Activated CD8-positive, alpha-beta T cell treated with anti-CD3 and anti-CD28 coated beads for 36 hours (primary cell): ENCODE results near the gene NPB. TPM values are rescaled to one million over a fixed set of nuclear protein-coding genes. Genes with fewer than 3 reads are reported as not detected.

ENCODE experiments used
- ATAC-seq: fragments of 200-7000 bp; cut with Tn5 transposase; one replicate; pipeline ENCODE4 v1.10.0; 2021; ENCODE audit warnings: mild to moderate bottlenecking, moderate library complexity
- CTCF ChIA-PET: fragments of 350-600 bp; sonication (Branson Sonifier 250); formaldehyde crosslinking; loops from one replicate; lab custom pipeline; 2021; ENCODE audit warnings: antibody characterized with exemption; lab: Charles Lee
- POLR2A ChIA-PET: fragments of 350-600 bp; sonication (Branson Sonifier 250); formaldehyde crosslinking; loops from one replicate; lab custom pipeline; 2021; ENCODE audit warnings: antibody characterized with exemption; lab: Charles Lee
- DNase-seq: peaks from one replicate; pipeline ENCODE4 v3.0.0-alpha.2; 2020
- H3K27ac Mint-ChIP-seq: one replicate; pipeline ENCODE4 v1.8.0; 2021; ENCODE audit warnings: mild to moderate bottlenecking, mixed read lengths
- H3K27me3 Mint-ChIP-seq: one replicate; pipeline ENCODE4 v1.8.0; 2021; ENCODE audit warnings: mixed read lengths
- H3K36me3 Mint-ChIP-seq: one replicate; pipeline ENCODE4 v1.8.0; 2021; ENCODE audit warnings: low read depth, mixed read lengths
- H3K4me1 Mint-ChIP-seq: one replicate; pipeline ENCODE4 v1.8.0; 2021; ENCODE audit warnings: low read depth, mixed read lengths
- H3K4me3 Mint-ChIP-seq: one replicate; pipeline ENCODE4 v1.8.0; 2021; ENCODE audit warnings: mild to moderate bottlenecking, moderate library complexity, mixed read lengths
- H3K9me3 Mint-ChIP-seq: one replicate; pipeline ENCODE4 v1.8.0; 2021; ENCODE audit warnings: mixed read lengths
- intact Hi-C: fragments of 100-400 bp; cut with micrococcal nuclease; formaldehyde crosslinking; loops from one replicate; pipeline ENCODE4 v1.10.0; 2022
- total RNA-seq, 2 experiments: library from RNA; stranded (reverse); gene quantifications; one replicate each; pipeline ENCODE4 v1.2.3, GENCODE V29; 2021
- TF ChIP-seq, protein P1 (sequence below): fragments of 200-600 bp; IDR thresholded peaks from one replicate; pipeline ENCODE4 v1.8.0; 2022; ENCODE audit warnings: antibody characterized with exemption, mild to moderate bottlenecking

Gene NPB
- total RNA-seq, 2 experiments from 2014 or later: 0.18 TPM; not detected in 1

DNA sequence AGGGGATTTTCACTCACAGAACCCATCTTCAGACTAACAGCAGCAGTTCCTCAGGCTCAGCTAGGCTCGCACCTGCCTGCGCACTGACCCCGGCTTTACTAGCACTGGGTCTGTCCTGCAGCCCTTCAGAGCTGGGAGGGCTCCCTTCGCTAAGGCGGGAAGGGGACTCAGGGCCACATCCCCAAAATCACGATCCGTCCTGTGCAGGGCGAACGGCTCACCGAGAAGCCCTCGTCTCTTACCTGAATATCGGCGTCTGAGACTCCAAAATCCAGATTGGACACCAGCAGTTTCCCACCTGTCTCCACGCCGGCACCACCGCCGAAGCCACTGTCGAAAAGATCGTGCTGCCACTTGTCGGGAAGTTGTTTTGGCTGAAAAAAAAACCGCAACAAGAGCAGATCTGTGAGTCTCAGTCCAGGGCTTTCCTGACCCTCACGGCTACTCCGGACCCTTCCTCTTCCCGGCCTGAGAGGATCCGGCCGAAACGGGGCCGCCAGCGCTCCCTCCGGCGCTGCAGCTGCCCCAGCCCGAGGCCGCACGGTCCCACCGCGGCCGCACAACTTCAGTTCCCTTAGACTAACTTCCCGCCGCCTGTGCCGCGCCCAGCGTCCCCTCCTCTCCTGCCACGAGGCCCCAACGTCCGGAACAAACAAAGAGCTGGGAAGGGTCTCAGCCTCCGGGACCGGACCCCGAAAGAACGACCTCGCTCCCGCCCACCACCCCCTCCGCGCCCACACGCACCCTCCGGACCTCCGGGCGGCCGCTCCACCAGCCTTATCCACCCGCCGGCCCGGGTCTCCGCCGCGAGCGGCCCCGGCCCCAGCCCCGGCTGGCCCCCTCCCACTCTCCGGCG is 11.4 kb upstream of the NPB start:
- ChIA-PET CTCF (interaction anchor here (1.4 kb wide), 1 partner anchor 15 kb away, joined by 3 read pairs; no protein-coding TSS in a partner anchor), POLR2A (interaction anchor here (0.9 to 3.1 kb wide), 6 partner anchors 12 to 21 kb away, joined by 3 to 23 read pairs (median 9); partner anchors contain the start of genes ARHGDIA and NPB)
- Mint-ChIP-seq H3K4me1 (peaks cover 15% of the 10 kb centered on the region), H3K27ac (peak overlapping the region; percentile 94), H3K4me3 (peak overlapping the region; percentile 85), H3K27me3 (no peaks in the 10 kb centered on the region), H3K36me3 (peaks cover 53% of the 10 kb centered on the region), H3K9me3 (no peaks in the 10 kb centered on the region)
- ATAC-seq: no peak
- peak; percentile 41 for DNase-seq
- TF ChIP-seq, protein P1, sequence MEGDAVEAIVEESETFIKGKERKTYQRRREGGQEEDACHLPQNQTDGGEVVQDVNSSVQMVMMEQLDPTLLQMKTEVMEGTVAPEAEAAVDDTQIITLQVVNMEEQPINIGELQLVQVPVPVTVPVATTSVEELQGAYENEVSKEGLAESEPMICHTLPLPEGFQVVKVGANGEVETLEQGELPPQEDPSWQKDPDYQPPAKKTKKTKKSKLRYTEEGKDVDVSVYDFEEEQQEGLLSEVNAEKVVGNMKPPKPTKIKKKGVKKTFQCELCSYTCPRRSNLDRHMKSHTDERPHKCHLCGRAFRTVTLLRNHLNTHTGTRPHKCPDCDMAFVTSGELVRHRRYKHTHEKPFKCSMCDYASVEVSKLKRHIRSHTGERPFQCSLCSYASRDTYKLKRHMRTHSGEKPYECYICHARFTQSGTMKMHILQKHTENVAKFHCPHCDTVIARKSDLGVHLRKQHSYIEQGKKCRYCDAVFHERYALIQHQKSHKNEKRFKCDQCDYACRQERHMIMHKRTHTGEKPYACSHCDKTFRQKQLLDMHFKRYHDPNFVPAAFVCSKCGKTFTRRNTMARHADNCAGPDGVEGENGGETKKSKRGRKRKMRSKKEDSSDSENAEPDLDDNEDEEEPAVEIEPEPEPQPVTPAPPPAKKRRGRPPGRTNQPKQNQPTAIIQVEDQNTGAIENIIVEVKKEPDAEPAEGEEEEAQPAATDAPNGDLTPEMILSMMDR: no peak
- intact Hi-C loops: no loop called here

GRCh38 chr17:81891303-81891552 is 10.8 kb upstream of the NPB start:
- ChIA-PET POLR2A (interaction anchor here (0.9 to 3.0 kb wide), 6 partner anchors 11 to 37 kb away, joined by 3 to 23 read pairs (median 4); partner anchors contain the start of genes ARHGDIA, MAFG and NPB), CTCF (no interaction called here)
- intact Hi-C loops: no loop called here
- peak overlapping the region; percentile 89 for H3K4me3 Mint-ChIP-seq
- H3K36me3 Mint-ChIP-seq: peaks cover 48% of the 10 kb centered on the region
- peak overlapping the region; percentile 99 for H3K27ac Mint-ChIP-seq
- no peaks in the 10 kb centered on the region for H3K27me3 Mint-ChIP-seq
- TF ChIP-seq, protein P1: no peak
- no peak for DNase-seq
- H3K9me3 Mint-ChIP-seq: no peaks in the 10 kb centered on the region
- peaks cover 15% of the 10 kb centered on the region for H3K4me1 Mint-ChIP-seq
- ATAC-seq: no peak

DNA sequence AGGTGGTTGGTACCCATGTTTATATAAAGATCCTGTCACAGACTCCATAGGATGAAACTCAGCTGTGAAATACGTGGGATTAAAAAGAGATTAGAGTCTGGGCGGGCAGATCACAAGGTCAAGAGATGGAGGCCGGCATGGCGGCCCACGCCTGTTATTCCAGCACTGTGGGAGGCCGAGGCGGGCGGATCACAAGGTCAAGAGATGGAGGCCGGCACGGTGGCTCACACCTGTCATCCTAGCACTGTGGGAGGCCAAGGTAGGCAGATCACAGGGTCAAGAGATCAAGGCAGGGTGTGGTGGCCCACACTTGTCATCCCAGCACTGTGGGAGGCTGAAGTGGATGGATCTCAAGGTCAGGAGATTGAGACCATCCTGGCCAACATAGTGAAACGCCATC is 6.6 kb upstream of the NPB start:
- POLR2A ChIA-PET: interaction anchor here (1.4 kb wide), 1 partner anchor 10 kb away, joined by 4 read pairs; no protein-coding TSS in a partner anchor
- Mint-ChIP-seq H3K36me3 (peaks cover 25% of the 10 kb centered on the region), H3K4me1 (peaks cover 5% of the 10 kb centered on the region), H3K9me3 (no peaks in the 10 kb centered on the region), H3K4me3 (no peak overlapping the region), H3K27ac (no peak overlapping the region), H3K27me3 (no peaks in the 10 kb centered on the region)
- no peak for DNase-seq
- TF ChIP-seq, protein P1: no peak
- CTCF ChIA-PET: no interaction called here
- no peak for ATAC-seq
- intact Hi-C loops: no loop called here

DNA sequence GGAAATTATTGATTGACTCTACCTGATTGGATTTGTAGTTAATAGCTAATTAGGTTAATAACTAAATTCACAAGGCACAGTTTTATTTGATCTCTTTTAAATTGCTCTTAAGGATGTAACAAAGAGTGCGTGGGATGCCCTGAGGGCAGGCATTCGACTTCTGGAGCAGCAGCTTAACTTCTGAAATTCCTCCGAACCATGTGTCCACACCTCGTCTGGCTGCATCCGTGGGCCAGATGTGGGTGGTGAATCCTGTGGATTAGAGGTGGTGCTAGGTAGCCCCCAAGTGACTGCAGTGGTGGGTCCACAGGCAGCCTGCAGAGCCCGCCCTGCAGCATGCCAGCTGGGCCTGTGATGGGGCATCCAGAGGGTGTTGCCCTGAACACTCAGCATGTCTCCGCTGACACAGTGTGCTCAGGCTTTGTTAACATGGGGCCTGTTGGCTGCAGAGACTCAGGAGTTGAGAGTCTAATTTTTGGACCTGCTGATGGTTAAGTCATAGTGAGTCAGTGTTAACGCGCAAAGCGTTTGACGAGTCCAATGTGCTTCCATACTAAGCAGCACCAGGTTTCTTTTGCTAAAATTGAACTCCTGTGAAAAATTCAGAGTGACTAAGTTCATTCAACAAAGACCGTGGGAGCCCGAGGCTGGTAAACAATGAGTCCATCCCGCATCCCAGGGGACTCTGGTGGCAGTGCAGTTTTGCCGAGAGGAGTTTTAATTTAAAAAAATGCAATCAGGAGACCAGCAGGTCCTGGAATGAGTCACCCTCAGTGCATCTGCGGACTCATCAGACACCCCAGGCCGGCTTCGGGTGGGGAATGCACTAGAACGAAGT is 3.8 kb upstream of the NPB start:
- Mint-ChIP-seq H3K27ac (no peak overlapping the region), H3K36me3 (peaks cover 16% of the 10 kb centered on the region), H3K4me1 (peaks cover 4% of the 10 kb centered on the region), H3K9me3 (no peaks in the 10 kb centered on the region), H3K27me3 (peaks cover 6% of the 10 kb centered on the region), H3K4me3 (no peak overlapping the region)
- ChIA-PET POLR2A (interaction anchor here (0.6 to 1.8 kb wide), 5 partner anchors 11 to 587 kb away, joined by 3 to 5 read pairs (median 3); no protein-coding TSS in a partner anchor), CTCF (interaction anchor here (1.4 kb wide), 1 partner anchor 19 kb away, joined by 4 read pairs; no protein-coding TSS in a partner anchor)
- ATAC-seq: no peak
- TF ChIP-seq, protein P1: no peak
- intact Hi-C loops: no loop called here
- DNase-seq: no peak
